Measurements from ENCODE around the gene ACTG1. TPM values are rescaled to one million over a fixed set of nuclear protein-coding genes. Genes with fewer than 3 reads are reported as not detected.

ACTG1 gene
- total RNA-seq, 1 donor from 2014 or later, result 5,342 TPM

DNA sequence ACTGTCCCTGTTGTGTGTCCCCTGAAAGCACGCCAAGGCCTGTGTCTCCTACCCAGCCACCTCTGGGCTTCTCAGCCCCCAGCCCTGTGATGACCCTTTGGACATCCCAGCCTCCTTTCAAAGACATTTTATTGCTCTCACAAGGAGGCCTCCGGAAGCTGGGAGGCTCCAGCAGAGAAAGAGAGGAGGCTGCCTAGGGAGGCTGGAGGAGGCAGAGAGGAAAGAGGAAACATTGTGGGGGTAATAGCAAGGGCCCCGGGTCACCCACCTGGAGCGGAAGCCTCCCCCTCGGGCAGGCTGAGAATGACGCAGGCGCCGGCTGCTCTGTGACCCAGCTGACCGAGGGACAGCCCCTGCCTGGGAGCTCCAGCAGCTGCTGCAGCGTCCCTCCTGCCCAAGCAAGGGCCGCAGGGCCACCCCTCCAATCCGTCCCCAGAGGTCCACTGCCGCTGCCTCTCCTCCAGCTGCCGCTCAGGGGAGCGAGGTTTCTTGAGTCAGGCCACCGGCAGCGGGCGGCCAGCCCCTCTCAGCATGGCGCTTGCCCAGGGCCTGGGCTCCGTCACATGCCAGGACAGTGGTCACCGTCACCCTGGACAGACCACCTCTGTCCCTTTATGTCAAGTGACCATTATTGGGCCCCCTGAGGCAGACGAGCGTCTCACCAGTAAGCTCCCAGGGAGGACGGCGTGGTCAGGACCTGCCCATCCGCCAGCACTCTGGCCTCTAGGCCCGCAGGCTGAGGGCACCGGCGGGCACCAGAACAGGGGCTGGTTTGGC is 29.3 kb downstream of the ACTG1 start:
- no peaks in the 10 kb centered on the region for H3K36me3 Mint-ChIP-seq (ENCODE audit: unreplicated experiment)
- peaks cover 11% of the 10 kb centered on the region for H3K9me3 Mint-ChIP-seq (ENCODE audit: unreplicated experiment)
- DNase-seq, result peak; percentile 71
- peaks cover 27% of the 10 kb centered on the region for H3K4me1 Mint-ChIP-seq (ENCODE audit: low read depth, unreplicated experiment)
- peaks cover 16% of the 10 kb centered on the region for H3K27me3 Mint-ChIP-seq (ENCODE audit: unreplicated experiment)
- peak overlapping the region; percentile 81 for H3K27ac Mint-ChIP-seq (ENCODE audit: unreplicated experiment)
- H3K4me3 Mint-ChIP-seq (ENCODE audit: unreplicated experiment), result peak overlapping the region; percentile 81
- TF ChIP-seq, protein P1, sequence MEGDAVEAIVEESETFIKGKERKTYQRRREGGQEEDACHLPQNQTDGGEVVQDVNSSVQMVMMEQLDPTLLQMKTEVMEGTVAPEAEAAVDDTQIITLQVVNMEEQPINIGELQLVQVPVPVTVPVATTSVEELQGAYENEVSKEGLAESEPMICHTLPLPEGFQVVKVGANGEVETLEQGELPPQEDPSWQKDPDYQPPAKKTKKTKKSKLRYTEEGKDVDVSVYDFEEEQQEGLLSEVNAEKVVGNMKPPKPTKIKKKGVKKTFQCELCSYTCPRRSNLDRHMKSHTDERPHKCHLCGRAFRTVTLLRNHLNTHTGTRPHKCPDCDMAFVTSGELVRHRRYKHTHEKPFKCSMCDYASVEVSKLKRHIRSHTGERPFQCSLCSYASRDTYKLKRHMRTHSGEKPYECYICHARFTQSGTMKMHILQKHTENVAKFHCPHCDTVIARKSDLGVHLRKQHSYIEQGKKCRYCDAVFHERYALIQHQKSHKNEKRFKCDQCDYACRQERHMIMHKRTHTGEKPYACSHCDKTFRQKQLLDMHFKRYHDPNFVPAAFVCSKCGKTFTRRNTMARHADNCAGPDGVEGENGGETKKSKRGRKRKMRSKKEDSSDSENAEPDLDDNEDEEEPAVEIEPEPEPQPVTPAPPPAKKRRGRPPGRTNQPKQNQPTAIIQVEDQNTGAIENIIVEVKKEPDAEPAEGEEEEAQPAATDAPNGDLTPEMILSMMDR (IDR thresholded peaks at IDR 0.05; ENCODE audit: partially characterized antibody, unreplicated experiment), result no peak

DNA sequence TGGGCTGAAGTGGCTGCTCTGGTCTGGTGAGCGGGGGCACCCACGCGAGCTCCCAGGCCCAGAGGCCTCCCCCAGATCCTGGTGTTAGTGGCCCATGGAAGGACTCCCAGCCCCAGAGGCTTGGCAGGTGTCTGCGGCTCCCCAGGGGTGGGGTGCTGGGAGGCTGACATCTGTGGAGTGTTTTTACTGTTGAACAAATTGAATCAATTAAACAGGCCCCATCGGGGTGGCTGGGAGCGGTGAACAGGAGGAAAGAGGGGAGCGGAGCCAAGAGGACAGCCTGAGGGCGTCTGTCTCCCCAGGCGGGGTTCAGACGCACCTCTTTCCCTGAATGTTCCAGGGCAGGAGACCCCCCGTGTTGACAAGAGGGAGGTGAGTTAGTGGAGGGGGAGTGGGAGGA is 29.9 kb downstream of the ACTG1 start:
- no peak for DNase-seq
- Mint-ChIP-seq H3K9me3 (ENCODE audit: unreplicated experiment) (peaks cover 11% of the 10 kb centered on the region), H3K27me3 (ENCODE audit: unreplicated experiment) (peaks cover 16% of the 10 kb centered on the region), H3K4me1 (ENCODE audit: low read depth, unreplicated experiment) (peaks cover 27% of the 10 kb centered on the region), H3K36me3 (ENCODE audit: unreplicated experiment) (no peaks in the 10 kb centered on the region), H3K4me3 (ENCODE audit: unreplicated experiment) (peak overlapping the region; percentile 81), H3K27ac (ENCODE audit: unreplicated experiment) (peak overlapping the region; percentile 81)
- TF ChIP-seq, protein P1 (IDR thresholded peaks at IDR 0.05; ENCODE audit: partially characterized antibody, unreplicated experiment), result no peak

DNA sequence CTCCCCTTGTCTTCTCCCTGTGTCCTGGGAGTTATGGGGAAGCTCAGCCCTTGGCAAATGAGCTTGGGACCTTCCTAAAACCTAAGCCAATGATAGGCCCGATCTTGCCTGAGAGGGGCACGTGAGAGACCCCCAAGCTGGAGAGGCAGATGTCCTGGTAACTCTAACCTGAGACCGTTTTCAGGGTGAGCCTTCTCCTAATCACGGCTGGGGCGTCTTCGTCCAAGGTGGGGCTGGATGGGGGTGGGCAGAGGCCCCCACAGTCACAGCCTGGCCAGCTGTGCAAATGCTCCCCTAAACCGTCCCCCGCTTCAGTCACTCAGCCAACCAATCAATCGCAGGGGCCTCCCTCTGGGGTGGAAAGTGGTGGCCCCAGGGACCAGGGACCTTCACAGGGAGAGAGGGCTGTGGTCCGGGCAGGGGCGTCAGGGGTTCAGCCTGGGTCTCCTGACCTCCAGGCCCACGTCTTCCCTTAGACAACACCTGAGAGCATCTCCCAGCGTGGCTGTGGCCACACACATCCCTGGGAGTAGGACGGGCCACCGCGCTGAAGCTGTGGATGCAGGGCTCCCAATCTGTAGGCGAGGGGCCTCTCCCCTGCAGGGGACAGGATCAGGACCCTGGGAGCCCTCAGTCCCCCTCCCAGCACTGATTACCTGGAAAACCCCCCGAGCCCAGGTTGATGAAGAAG is 30.6 kb downstream of the ACTG1 start:
- Mint-ChIP-seq H3K4me1 (ENCODE audit: low read depth, unreplicated experiment) (peaks cover 27% of the 10 kb centered on the region), H3K27ac (ENCODE audit: unreplicated experiment) (peak overlapping the region; percentile 81), H3K36me3 (ENCODE audit: unreplicated experiment) (no peaks in the 10 kb centered on the region), H3K27me3 (ENCODE audit: unreplicated experiment) (peaks cover 16% of the 10 kb centered on the region), H3K9me3 (ENCODE audit: unreplicated experiment) (peaks cover 11% of the 10 kb centered on the region), H3K4me3 (ENCODE audit: unreplicated experiment) (peak overlapping the region; percentile 81)
- TF ChIP-seq, protein P1 (IDR thresholded peaks at IDR 0.05; ENCODE audit: partially characterized antibody, unreplicated experiment), result no peak
- DNase-seq, result peak; percentile 21

DNA sequence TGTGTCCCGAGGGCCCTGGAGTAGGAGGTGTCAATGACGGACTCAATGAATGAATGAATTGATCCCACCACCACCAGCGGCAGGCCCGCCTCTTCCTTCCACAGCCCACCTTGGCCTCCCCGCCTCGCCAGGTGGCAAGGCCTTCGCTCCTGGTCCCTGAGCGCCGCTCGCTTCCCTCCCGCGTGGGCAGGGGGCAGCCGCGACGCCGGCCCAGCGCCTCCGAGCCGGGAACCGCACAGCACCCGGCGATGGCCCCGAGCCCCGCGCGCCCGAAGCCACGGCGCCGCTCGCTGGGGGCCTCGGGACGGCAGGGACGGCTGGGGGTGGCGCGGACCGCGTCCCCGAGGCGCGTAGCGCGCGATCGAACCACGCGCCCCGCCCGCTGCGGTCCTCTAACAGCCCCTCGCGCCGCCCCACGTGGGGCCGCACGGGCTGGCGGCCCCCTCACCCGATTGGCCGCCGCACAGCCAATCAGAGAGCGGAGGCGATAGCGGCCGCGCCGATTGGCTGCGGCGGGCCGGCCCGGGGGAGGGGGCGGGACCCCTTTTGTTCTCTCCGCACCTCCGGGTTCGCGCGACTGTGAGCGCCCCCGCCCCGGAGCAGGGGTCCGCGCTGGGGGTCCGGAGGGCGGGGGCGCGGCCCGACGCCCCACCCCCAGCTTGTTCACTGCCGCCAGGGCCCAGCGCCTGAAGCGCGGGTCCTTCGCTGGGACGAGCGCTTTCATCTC is 31.4 kb downstream of the ACTG1 start:
- TF ChIP-seq, protein P1 (IDR thresholded peaks at IDR 0.05; ENCODE audit: partially characterized antibody, unreplicated experiment), result no peak
- DNase-seq, result peak; percentile 82
- peaks cover 14% of the 10 kb centered on the region for H3K9me3 Mint-ChIP-seq (ENCODE audit: unreplicated experiment)
- H3K36me3 Mint-ChIP-seq (ENCODE audit: unreplicated experiment), result no peaks in the 10 kb centered on the region
- peak overlapping the region; percentile 73 for H3K27ac Mint-ChIP-seq (ENCODE audit: unreplicated experiment)
- peaks cover 25% of the 10 kb centered on the region for H3K4me1 Mint-ChIP-seq (ENCODE audit: low read depth, unreplicated experiment)
- H3K4me3 Mint-ChIP-seq (ENCODE audit: unreplicated experiment), result peak overlapping the region; percentile 81
- H3K27me3 Mint-ChIP-seq (ENCODE audit: unreplicated experiment), result peaks cover 15% of the 10 kb centered on the region
